Measurements from ENCODE around the gene ANKRD37. TPM values are rescaled to one million over a fixed set of nuclear protein-coding genes. Genes with fewer than 3 reads are reported as not detected.

The ANKRD37 gene
- polyA plus RNA-seq, 4 donors: 7.4 to 12.7 (median 8.4) TPM

DNA sequence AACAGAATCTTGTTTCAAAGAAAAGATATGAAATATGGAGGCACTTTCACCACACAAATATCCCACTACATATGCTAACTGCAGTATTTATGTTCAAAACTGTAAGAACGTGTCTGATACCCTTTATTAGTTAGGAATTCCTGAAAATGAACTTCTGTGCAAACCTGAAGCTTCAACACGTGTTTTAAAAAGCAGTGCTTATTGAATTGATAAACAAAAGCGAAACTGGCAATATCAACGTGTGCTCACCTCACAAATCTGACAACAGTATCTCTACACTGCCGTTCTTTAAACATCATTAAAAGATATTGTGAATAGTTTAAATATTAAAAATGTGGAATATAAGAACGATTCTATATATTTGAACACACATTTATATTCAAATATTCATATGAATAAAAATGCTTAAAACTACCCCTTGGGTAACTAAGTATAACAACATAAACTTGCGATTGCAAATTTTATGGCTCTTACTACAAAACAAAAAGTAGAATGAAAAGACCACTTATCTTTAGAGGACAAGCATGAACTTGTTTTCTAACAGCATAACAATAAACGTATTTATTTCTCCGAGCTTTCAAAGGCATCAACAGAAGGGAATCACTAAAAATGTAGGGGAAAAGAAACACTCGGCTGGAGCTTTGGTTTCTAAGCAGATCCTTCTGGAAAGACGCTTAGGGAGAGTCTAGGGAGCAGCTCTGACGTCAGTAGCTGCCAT, 1.2 kb upstream of the ANKRD37 start, which contains the start of gene LRP2BP:
Gene LRP2BP, minus strand, starts transcription at position 687 of the 718 bp plus-strand sequence. CDS start 17,738 bp downstream, outside the sequence.
- no peaks in the 10 kb centered on the region for H3K9me3 ChIP-seq (ENCODE audit: control insufficient read depth in 2 of 2, insufficient read depth in 1 of 2, low read depth in 1 of 2, low read length in 1 of 2)
- peaks cover 0 to 10% (median 0%) of the 10 kb centered on the region in 3 donors for H3K4me1 ChIP-seq (ENCODE audit: control insufficient read depth in 3 of 3, insufficient read depth in 2 of 3, low read depth in 1 of 3, low read length in 2 of 3)
- peak within 1 kb of the TSS; percentile 100 for H3K27ac ChIP-seq (ENCODE audit: low read depth in 1 of 3, low read length in 2 of 3)
- peak; percentile 42 to 48 for DNase-seq
- FAIRE-seq: no peak
- WGBS, 3 donors: 1 to 5% (median 2%) methylated on average over 12 of the region's 12 CpGs
- no peaks in the 10 kb centered on the region for H3K27me3 ChIP-seq (ENCODE audit: control insufficient read depth in 3 of 3, insufficient read depth in 3 of 3, low read length in 3 of 3)
- no peaks in the 10 kb centered on the region for H3K36me3 ChIP-seq (ENCODE audit: control insufficient read depth in 3 of 3, insufficient read depth in 2 of 3, low read depth in 1 of 3, low read length in 3 of 3)
- H3K4me3 ChIP-seq (ENCODE audit: low read depth in 1 of 3, low read length in 3 of 3): peak within 1 kb of the TSS; percentile 71 to 94 (median 83)

- H3K4me1 ChIP-seq (ENCODE audit: control insufficient read depth in 3 of 3, insufficient read depth in 2 of 3, low read depth in 1 of 3, low read length in 2 of 3): peaks cover 0 to 10% (median 0%) of the 10 kb centered on the region in 3 donors
- H3K36me3 ChIP-seq (ENCODE audit: control insufficient read depth in 3 of 3, insufficient read depth in 2 of 3, low read depth in 1 of 3, low read length in 3 of 3): no peaks in the 10 kb centered on the region
- peak overlapping the region; percentile 100 for H3K27ac ChIP-seq (ENCODE audit: low read depth in 1 of 3, low read length in 2 of 3)
- peak overlapping the region; percentile 71 to 94 (median 83) for H3K4me3 ChIP-seq (ENCODE audit: low read depth in 1 of 3, low read length in 3 of 3)
- WGBS, 3 donors: 0 to 1% (median 0%) methylated on average over 74 to 98 of the region's 98 CpGs
- H3K9me3 ChIP-seq (ENCODE audit: control insufficient read depth in 2 of 2, insufficient read depth in 1 of 2, low read depth in 1 of 2, low read length in 1 of 2): no peaks in the 10 kb centered on the region
- no peaks in the 10 kb centered on the region for H3K27me3 ChIP-seq (ENCODE audit: control insufficient read depth in 3 of 3, insufficient read depth in 3 of 3, low read length in 3 of 3)
- DNase-seq (peak; percentile 99), FAIRE-seq (no peak)
Observed at GRCh38 chr4:185395956-185396723, 501 bp upstream of the ANKRD37 start.

DNA sequence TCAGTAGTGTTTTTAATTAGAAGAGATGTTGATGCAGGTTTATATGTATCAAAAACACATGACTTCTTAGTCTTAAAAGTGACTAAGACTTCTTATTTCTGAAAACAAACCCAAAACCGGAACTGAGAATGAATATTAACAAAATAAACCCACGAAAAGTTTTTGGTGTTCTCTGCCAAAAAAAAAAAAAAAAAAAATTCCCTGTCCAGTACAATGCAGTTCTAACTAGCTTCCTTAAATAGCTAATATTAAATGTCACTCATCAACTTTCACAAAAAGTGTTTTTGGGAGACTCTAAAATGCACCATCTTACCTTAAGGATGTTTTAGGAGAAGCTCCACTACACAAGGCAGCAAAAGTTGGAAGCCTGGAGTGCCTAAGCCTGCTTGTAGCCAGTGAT, 2.0 kb downstream of the ANKRD37 start:
- WGBS, 3 donors: 39 to 78% (median 73%) methylated on average over 2 of the region's 2 CpGs
- H3K4me3 ChIP-seq (ENCODE audit: low read depth in 1 of 3, low read length in 3 of 3): no peak overlapping the region

GRCh38 chr4:185399466-185399865, 2.8 kb downstream of the ANKRD37 start:
- H3K27ac ChIP-seq (ENCODE audit: low read depth in 1 of 3, low read length in 2 of 3): no peak overlapping the region
- H3K36me3 ChIP-seq (ENCODE audit: control insufficient read depth in 3 of 3, insufficient read depth in 2 of 3, low read depth in 1 of 3, low read length in 3 of 3): peaks cover 0 to 14% (median 7%) of the 10 kb centered on the region in 3 donors
- no peaks in the 10 kb centered on the region for H3K27me3 ChIP-seq (ENCODE audit: control insufficient read depth in 3 of 3, insufficient read depth in 3 of 3, low read length in 3 of 3)
- WGBS, 3 donors: 77 to 88% (median 82%) methylated on average over 8 of the region's 8 CpGs
- peaks cover 0 to 10% (median 0%) of the 10 kb centered on the region in 3 donors for H3K4me1 ChIP-seq (ENCODE audit: control insufficient read depth in 3 of 3, insufficient read depth in 2 of 3, low read depth in 1 of 3, low read length in 2 of 3)
- H3K9me3 ChIP-seq (ENCODE audit: control insufficient read depth in 2 of 2, insufficient read depth in 1 of 2, low read depth in 1 of 2, low read length in 1 of 2): no peaks in the 10 kb centered on the region
- DNase-seq (no peak), FAIRE-seq (no peak)
- H3K4me3 ChIP-seq (ENCODE audit: low read depth in 1 of 3, low read length in 3 of 3): no peak overlapping the region

More for the DNA sequence above, 2.0 kb downstream of the ANKRD37 start:
- no peaks in the 10 kb centered on the region for H3K27me3 ChIP-seq (ENCODE audit: control insufficient read depth in 3 of 3, insufficient read depth in 3 of 3, low read length in 3 of 3)
- H3K27ac ChIP-seq (ENCODE audit: low read depth in 1 of 3, low read length in 2 of 3): peak overlapping the region in 1 of 3 donors; percentile 36
- H3K4me1 ChIP-seq (ENCODE audit: control insufficient read depth in 3 of 3, insufficient read depth in 2 of 3, low read depth in 1 of 3, low read length in 2 of 3): peaks cover 0 to 10% (median 0%) of the 10 kb centered on the region in 3 donors
- no peaks in the 10 kb centered on the region for H3K9me3 ChIP-seq (ENCODE audit: control insufficient read depth in 2 of 2, insufficient read depth in 1 of 2, low read depth in 1 of 2, low read length in 1 of 2)
- DNase-seq (no peak), FAIRE-seq (peak; percentile 5)
- H3K36me3 ChIP-seq (ENCODE audit: control insufficient read depth in 3 of 3, insufficient read depth in 2 of 3, low read depth in 1 of 3, low read length in 3 of 3): peaks cover 0 to 8% (median 7%) of the 10 kb centered on the region in 3 donors

DNA sequence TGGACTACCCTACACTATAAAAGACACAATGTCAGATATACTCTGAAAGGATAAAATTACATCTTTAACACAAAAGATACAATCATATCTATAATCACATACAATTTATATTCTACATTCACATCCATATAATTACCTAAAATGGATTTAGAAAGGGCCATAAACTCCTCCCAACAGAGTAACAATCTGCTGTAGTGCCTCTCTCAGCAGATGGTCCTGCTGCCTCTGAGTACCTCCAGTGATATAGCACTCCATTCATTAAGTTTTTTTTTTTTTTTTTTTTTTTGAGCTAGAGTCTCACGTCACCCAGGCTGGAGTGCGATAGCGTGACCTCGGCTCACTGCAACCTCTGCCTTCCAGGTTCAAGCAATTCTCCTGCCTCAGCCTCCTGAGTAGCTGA, 7.4 kb downstream of the ANKRD37 start:
- WGBS, 3 donors: 97 to 98% (median 97%) methylated on average over 4 of the region's 4 CpGs

GRCh38 chr4:185405296-185405999, 8.8 kb downstream of the ANKRD37 start:
- peak overlapping the region in 1 of 3 donors; percentile 31 for H3K27ac ChIP-seq (ENCODE audit: low read depth in 1 of 3, low read length in 2 of 3)
- peaks cover 0 to 3% of the 10 kb centered on the region in 2 donors for H3K9me3 ChIP-seq (ENCODE audit: control insufficient read depth in 2 of 2, insufficient read depth in 1 of 2, low read depth in 1 of 2, low read length in 1 of 2)
- H3K4me3 ChIP-seq (ENCODE audit: low read depth in 1 of 3, low read length in 3 of 3): no peak overlapping the region
- FAIRE-seq (no peak), DNase-seq (no peak)
- no peaks in the 10 kb centered on the region for H3K4me1 ChIP-seq (ENCODE audit: control insufficient read depth in 3 of 3, insufficient read depth in 2 of 3, low read depth in 1 of 3, low read length in 2 of 3)
- 83 to 88% (median 84%) methylated on average over 6 of the region's 6 CpGs for WGBS, 3 donors
- H3K36me3 ChIP-seq (ENCODE audit: control insufficient read depth in 3 of 3, insufficient read depth in 2 of 3, low read depth in 1 of 3, low read length in 3 of 3): peaks cover 0 to 32% (median 10%) of the 10 kb centered on the region in 3 donors
- H3K27me3 ChIP-seq (ENCODE audit: control insufficient read depth in 3 of 3, insufficient read depth in 3 of 3, low read length in 3 of 3): no peaks in the 10 kb centered on the region

More for the DNA sequence above, 7.4 kb downstream of the ANKRD37 start:
- no peak overlapping the region for H3K27ac ChIP-seq (ENCODE audit: low read depth in 1 of 3, low read length in 2 of 3)
- no peak overlapping the region for H3K4me3 ChIP-seq (ENCODE audit: low read depth in 1 of 3, low read length in 3 of 3)
- H3K27me3 ChIP-seq (ENCODE audit: control insufficient read depth in 3 of 3, insufficient read depth in 3 of 3, low read length in 3 of 3): no peaks in the 10 kb centered on the region
- no peaks in the 10 kb centered on the region for H3K4me1 ChIP-seq (ENCODE audit: control insufficient read depth in 3 of 3, insufficient read depth in 2 of 3, low read depth in 1 of 3, low read length in 2 of 3)
- H3K9me3 ChIP-seq (ENCODE audit: control insufficient read depth in 2 of 2, insufficient read depth in 1 of 2, low read depth in 1 of 2, low read length in 1 of 2): no peaks in the 10 kb centered on the region
- FAIRE-seq (no peak), DNase-seq (no peak)
- peaks cover 0 to 28% (median 7%) of the 10 kb centered on the region in 3 donors for H3K36me3 ChIP-seq (ENCODE audit: control insufficient read depth in 3 of 3, insufficient read depth in 2 of 3, low read depth in 1 of 3, low read length in 3 of 3)

- Histone ChIP-seq H3K27ac (ENCODE audit: low read depth in 1 of 3, low read length in 2 of 3) (no peak overlapping the region), H3K4me1 (ENCODE audit: control insufficient read depth in 3 of 3, insufficient read depth in 2 of 3, low read depth in 1 of 3, low read length in 2 of 3) (no peaks in the 10 kb centered on the region), H3K36me3 (ENCODE audit: control insufficient read depth in 3 of 3, insufficient read depth in 2 of 3, low read depth in 1 of 3, low read length in 3 of 3) (peaks cover 0 to 40% (median 6%) of the 10 kb centered on the region in 3 donors), H3K27me3 (ENCODE audit: control insufficient read depth in 3 of 3, insufficient read depth in 3 of 3, low read length in 3 of 3) (no peaks in the 10 kb centered on the region), H3K9me3 (ENCODE audit: control insufficient read depth in 2 of 2, insufficient read depth in 1 of 2, low read depth in 1 of 2, low read length in 1 of 2) (peaks cover 0 to 3% of the 10 kb centered on the region in 2 donors), H3K4me3 (ENCODE audit: low read depth in 1 of 3, low read length in 3 of 3) (no peak overlapping the region)
- no peak for DNase-seq
- no peak for FAIRE-seq
- 91 to 95% (median 95%) methylated on average over 2 of the region's 2 CpGs for whole genome bisulfite sequencing, 3 donors
Observed at GRCh38 chr4:185408432-185408831, 11.8 kb downstream of the ANKRD37 start.

DNA sequence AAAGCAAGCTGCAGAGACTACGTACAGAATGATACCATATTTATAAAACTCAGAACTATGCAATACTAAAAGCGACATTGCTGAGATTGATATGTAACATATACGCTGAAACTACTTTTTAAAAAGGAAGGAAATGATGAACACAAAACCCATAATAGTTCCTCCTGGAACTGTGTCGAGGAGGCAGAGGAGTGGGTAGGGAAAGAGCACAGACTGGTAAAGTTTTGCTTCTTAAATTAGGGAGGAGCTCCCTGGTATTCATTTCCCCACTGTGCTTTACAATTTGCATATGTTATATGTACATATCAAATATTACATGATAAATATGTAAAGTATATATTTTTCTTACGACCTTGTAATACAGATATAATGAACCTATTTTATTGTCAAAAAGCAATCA, 15.2 kb downstream of the ANKRD37 start:
- peaks cover 0 to 3% of the 10 kb centered on the region in 2 donors for H3K9me3 ChIP-seq (ENCODE audit: control insufficient read depth in 2 of 2, insufficient read depth in 1 of 2, low read depth in 1 of 2, low read length in 1 of 2)
- no peaks in the 10 kb centered on the region for H3K27me3 ChIP-seq (ENCODE audit: control insufficient read depth in 3 of 3, insufficient read depth in 3 of 3, low read length in 3 of 3)
- DNase-seq (no peak), FAIRE-seq (no peak)
- WGBS, 3 donors: 82 to 95% (median 91%) methylated on average over 5 of the region's 5 CpGs
- no peak overlapping the region for H3K4me3 ChIP-seq (ENCODE audit: low read depth in 1 of 3, low read length in 3 of 3)
- no peak overlapping the region for H3K27ac ChIP-seq (ENCODE audit: low read depth in 1 of 3, low read length in 2 of 3)
- H3K36me3 ChIP-seq (ENCODE audit: control insufficient read depth in 3 of 3, insufficient read depth in 2 of 3, low read depth in 1 of 3, low read length in 3 of 3): peaks cover 0 to 27% (median 6%) of the 10 kb centered on the region in 3 donors
- no peaks in the 10 kb centered on the region for H3K4me1 ChIP-seq (ENCODE audit: control insufficient read depth in 3 of 3, insufficient read depth in 2 of 3, low read depth in 1 of 3, low read length in 2 of 3)
